ENCODE data around the gene ARL6IP5. TPM values are rescaled to one million over a fixed set of nuclear protein-coding genes. Genes with fewer than 3 reads are reported as not detected.
A peak's percentile ranks its signal among the peaks of the same experiment; 100 is the strongest.

ARL6IP5 gene
- total RNA-seq, 6 donors from 2014 or later, result 34.6 to 145 (median 125) TPM

GRCh38 chr3:69052472-69052898, 32.3 kb upstream of the ARL6IP5 start:
- no peak for DNase-seq
- ATAC-seq (ENCODE audit: low FRiP score in 2 of 2), result peak in 1 of 2 donors; percentile 3
- 14 to 15% methylated on average over 9 of the region's 9 CpGs for WGBS, 2 donors
- TF ChIP-seq EP300 (IDR thresholded peaks at IDR 0.05) (no peak), POLR2AphosphoS5 (IDR thresholded peaks at IDR 0.05) (peak in 1 of 2 donors; percentile 3)
- Histone ChIP-seq H3K36me3 (peaks cover 3 to 49% (median 14%) of the 10 kb centered on the region in 4 donors), H3K9me3 (no peaks in the 10 kb centered on the region), H3K4me1 (peaks cover 18 to 30% (median 22%) of the 10 kb centered on the region in 4 donors), H3K27me3 (no peaks in the 10 kb centered on the region), H3K27ac (peak overlapping the region; percentile 95 to 99 (median 97)), H3K4me3 (peak overlapping the region in 3 of 4 donors; percentile 68 to 87 (median 73))

GRCh38 chr3:69058180-69058946, 26.4 kb upstream of the ARL6IP5 start:
- H3K4me1 ChIP-seq, result no peaks in the 10 kb centered on the region
- peaks cover 13 to 91% (median 28%) of the 10 kb centered on the region in 4 donors for H3K36me3 ChIP-seq
- ATAC-seq (ENCODE audit: low FRiP score in 2 of 2) (peak in 1 of 2 donors; percentile 55), DNase-seq (no peak)
- TF ChIP-seq POLR2A (IDR thresholded peaks at IDR 0.05), result no peak
- no peak for TF ChIP-seq POLR2AphosphoS5 (IDR thresholded peaks at IDR 0.05)
- no peak for TF ChIP-seq EP300 (IDR thresholded peaks at IDR 0.05)
- TF ChIP-seq CTCF (IDR thresholded peaks at IDR 0.05), result no peak
- no peak overlapping the region for H3K4me3 ChIP-seq
- 61 to 63% methylated on average over 3 of the region's 3 CpGs for WGBS, 2 donors
- H3K9me3 ChIP-seq, result no peaks in the 10 kb centered on the region
- H3K27me3 ChIP-seq, result no peaks in the 10 kb centered on the region
- H3K27ac ChIP-seq, result peak overlapping the region in 1 of 4 donors; percentile 11

- Histone ChIP-seq H3K9me3 (no peaks in the 10 kb centered on the region), H3K4me1 (no peaks in the 10 kb centered on the region), H3K27ac (no peak overlapping the region), H3K36me3 (peaks cover 13 to 92% (median 28%) of the 10 kb centered on the region in 4 donors), H3K27me3 (no peaks in the 10 kb centered on the region), H3K4me3 (no peak overlapping the region)
- DNase-seq, result no peak
- ATAC-seq (ENCODE audit: low FRiP score in 2 of 2), result no peak
- TF ChIP-seq POLR2AphosphoS5 (IDR thresholded peaks at IDR 0.05) (no peak), EP300 (IDR thresholded peaks at IDR 0.05) (no peak), CTCF (IDR thresholded peaks at IDR 0.05) (no peak), POLR2A (IDR thresholded peaks at IDR 0.05) (no peak)
- WGBS, 2 donors, result 84 to 89% methylated on average over 2 of the region's 2 CpGs
These were observed 25.9 kb upstream of the ARL6IP5 start for GRCh38 chr3:69058947-69059224.

- DNase-seq, result no peak
- no peak for TF ChIP-seq CTCF (IDR thresholded peaks at IDR 0.05)
- no peak for TF ChIP-seq EP300 (IDR thresholded peaks at IDR 0.05)
- no peak for TF ChIP-seq POLR2A (IDR thresholded peaks at IDR 0.05)
- no peak for TF ChIP-seq POLR2AphosphoS5 (IDR thresholded peaks at IDR 0.05)
- no peak for ATAC-seq (ENCODE audit: low FRiP score in 2 of 2)
- Histone ChIP-seq H3K27ac (no peak overlapping the region), H3K36me3 (peaks cover 13 to 85% (median 26%) of the 10 kb centered on the region in 4 donors), H3K27me3 (no peaks in the 10 kb centered on the region), H3K4me3 (no peak overlapping the region), H3K9me3 (no peaks in the 10 kb centered on the region), H3K4me1 (no peaks in the 10 kb centered on the region)
These were observed 25.0 kb upstream of the ARL6IP5 start for GRCh38 chr3:69059688-69060087.

GRCh38 chr3:69063636-69064035, 21.1 kb upstream of the ARL6IP5 start:
- ATAC-seq (ENCODE audit: low FRiP score in 2 of 2), result no peak
- no peak for DNase-seq
- Histone ChIP-seq H3K4me1 (no peaks in the 10 kb centered on the region), H3K27ac (no peak overlapping the region), H3K9me3 (no peaks in the 10 kb centered on the region), H3K27me3 (no peaks in the 10 kb centered on the region), H3K4me3 (no peak overlapping the region), H3K36me3 (peaks cover 10 to 57% (median 23%) of the 10 kb centered on the region in 4 donors)
- no peak for TF ChIP-seq POLR2AphosphoS5 (IDR thresholded peaks at IDR 0.05)
- no peak for TF ChIP-seq EP300 (IDR thresholded peaks at IDR 0.05)
- TF ChIP-seq CTCF (IDR thresholded peaks at IDR 0.05), result no peak
- TF ChIP-seq POLR2A (IDR thresholded peaks at IDR 0.05), result no peak
- 67 to 77% methylated on average over 2 of the region's 2 CpGs for WGBS, 2 donors
